ENCODE results near the gene ADCY1. TPM values are rescaled to one million over a fixed set of nuclear protein-coding genes. Genes with fewer than 3 reads are reported as not detected.

Gene ADCY1
- total RNA-seq, 2 experiments from 2014 or later: 0.02 to 0.07 TPM

DNA sequence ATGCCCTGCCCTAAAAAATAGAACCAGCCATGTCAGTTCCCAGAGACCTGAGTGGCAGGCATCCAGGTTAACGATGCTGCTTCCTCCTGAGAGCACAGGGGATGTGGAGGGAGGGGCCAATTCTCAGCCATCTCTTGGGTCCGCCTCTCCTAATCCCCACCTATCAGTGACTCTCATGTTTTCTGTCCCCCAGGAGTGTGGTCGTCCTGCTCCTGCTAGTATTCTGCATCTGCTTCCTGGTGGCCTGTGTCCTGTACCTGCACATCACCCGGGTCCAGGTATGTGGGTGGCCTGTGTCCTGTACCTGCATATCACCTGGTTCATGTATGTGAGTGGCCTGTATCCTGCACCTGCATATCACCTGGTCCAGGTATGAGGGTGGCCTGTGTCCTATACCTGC, 105.3 kb downstream of the ADCY1 start:
- H3K27ac Mint-ChIP-seq: no peak overlapping the region
- ChIA-PET POLR2A (no interaction called here), CTCF (no interaction called here)
- no peaks in the 10 kb centered on the region for H3K4me1 Mint-ChIP-seq (ENCODE audit: low read depth)
- TF ChIP-seq, protein P1, sequence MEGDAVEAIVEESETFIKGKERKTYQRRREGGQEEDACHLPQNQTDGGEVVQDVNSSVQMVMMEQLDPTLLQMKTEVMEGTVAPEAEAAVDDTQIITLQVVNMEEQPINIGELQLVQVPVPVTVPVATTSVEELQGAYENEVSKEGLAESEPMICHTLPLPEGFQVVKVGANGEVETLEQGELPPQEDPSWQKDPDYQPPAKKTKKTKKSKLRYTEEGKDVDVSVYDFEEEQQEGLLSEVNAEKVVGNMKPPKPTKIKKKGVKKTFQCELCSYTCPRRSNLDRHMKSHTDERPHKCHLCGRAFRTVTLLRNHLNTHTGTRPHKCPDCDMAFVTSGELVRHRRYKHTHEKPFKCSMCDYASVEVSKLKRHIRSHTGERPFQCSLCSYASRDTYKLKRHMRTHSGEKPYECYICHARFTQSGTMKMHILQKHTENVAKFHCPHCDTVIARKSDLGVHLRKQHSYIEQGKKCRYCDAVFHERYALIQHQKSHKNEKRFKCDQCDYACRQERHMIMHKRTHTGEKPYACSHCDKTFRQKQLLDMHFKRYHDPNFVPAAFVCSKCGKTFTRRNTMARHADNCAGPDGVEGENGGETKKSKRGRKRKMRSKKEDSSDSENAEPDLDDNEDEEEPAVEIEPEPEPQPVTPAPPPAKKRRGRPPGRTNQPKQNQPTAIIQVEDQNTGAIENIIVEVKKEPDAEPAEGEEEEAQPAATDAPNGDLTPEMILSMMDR (IDR thresholded peaks at IDR 0.05): no peak
- peaks cover 15% of the 10 kb centered on the region for H3K27me3 Mint-ChIP-seq
- DNase-seq (no peak), ATAC-seq (no peak)
- no peaks in the 10 kb centered on the region for H3K9me3 Mint-ChIP-seq
- H3K36me3 Mint-ChIP-seq (ENCODE audit: low read depth): no peaks in the 10 kb centered on the region
- H3K4me3 Mint-ChIP-seq: no peak overlapping the region
- intact Hi-C loops (cut with micrococcal nuclease): no loop called here

DNA sequence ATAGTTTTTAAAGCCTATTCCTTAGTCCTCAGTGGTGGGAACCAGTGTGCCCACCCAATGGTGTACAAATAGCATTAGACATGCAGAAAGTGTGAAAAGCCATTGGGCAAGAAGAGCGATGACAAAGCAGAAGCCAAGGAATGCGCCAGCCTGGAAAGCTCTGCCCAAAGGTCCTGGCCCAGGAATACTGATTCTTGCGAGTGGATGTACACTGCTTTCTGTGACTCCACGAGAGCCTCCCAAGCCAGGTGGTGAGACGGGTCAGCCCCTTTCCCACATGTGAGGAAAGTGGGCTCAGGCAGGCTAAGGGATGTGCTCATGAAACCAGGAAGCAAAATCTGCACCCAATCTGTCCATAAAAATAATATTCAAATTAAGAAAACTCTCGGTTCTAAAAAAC, 106.6 kb downstream of the ADCY1 start:
- TF ChIP-seq, protein P1 (IDR thresholded peaks at IDR 0.05): no peak
- intact Hi-C loops (cut with micrococcal nuclease): no loop called here
- ChIA-PET POLR2A (no interaction called here), CTCF (no interaction called here)
- ATAC-seq (no peak), DNase-seq (no peak)
- Mint-ChIP-seq H3K4me1 (ENCODE audit: low read depth) (no peaks in the 10 kb centered on the region), H3K27ac (no peak overlapping the region), H3K9me3 (no peaks in the 10 kb centered on the region), H3K27me3 (peaks cover 14% of the 10 kb centered on the region), H3K4me3 (no peak overlapping the region), H3K36me3 (ENCODE audit: low read depth) (no peaks in the 10 kb centered on the region)

DNA sequence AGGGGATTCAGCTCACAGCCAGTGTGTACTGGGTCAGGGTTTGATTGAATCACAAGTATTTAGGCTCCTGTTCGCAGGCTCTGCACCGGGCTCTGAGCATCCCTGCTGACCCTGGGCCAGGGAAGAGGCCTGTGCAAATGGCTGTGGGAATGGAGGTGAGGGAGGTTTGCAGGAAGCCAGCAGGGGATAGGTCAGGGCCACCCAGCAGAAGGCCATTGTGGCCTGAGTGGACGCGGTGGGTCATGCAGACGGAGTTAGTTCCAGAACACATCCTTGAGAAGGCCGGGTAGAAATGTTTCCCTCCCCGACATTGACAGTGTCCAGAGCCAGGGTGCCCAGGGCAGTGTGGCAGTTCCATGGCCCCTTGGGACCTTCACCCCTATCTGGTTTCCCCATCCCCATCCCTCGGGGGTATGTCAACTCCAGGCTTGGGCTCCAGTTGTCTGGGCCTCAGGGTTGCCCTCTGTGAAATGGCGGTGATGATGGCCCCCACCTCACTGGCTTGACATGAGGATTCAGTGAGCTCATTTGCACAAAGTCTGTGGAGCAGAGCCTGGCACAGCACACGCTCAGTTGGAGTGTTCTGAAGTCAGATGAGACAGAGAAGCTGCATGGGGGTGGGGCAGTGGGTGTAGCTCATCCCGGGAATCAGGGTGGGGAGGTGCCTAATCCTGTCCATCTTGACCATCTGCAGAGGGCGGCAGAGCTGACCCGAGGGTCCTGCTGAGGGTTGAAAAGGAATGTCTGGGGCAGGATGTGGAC, 107.6 kb downstream of the ADCY1 start:
- intact Hi-C loops (cut with micrococcal nuclease): no loop called here
- Mint-ChIP-seq H3K4me1 (ENCODE audit: low read depth) (no peaks in the 10 kb centered on the region), H3K9me3 (no peaks in the 10 kb centered on the region), H3K36me3 (ENCODE audit: low read depth) (no peaks in the 10 kb centered on the region), H3K27ac (no peak overlapping the region), H3K27me3 (peaks cover 7% of the 10 kb centered on the region), H3K4me3 (no peak overlapping the region)
- CTCF ChIA-PET: no interaction called here
- DNase-seq (no peak), ATAC-seq (no peak)
- TF ChIP-seq, protein P1 (IDR thresholded peaks at IDR 0.05): no peak
- POLR2A ChIA-PET: no interaction called here

DNA sequence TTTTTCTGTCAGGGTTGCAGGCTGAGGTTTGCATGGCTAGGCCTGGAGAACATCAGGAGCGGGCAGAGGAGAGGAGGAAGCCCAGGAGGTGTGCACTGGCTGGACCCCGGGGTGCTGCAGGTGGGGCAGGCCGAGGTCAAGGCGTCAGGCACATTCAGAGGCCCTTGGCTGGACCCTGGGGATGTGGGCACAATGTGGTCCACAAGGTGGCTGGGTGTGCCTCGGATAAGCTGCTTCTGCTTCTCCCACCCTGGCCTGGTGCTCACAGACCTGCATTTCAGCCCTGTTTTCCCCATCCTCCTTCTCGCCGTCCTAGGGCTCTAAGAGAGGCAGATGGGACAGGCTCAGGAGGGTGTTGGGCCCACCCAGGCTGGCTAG, 108.2 kb downstream of the ADCY1 start:
- ChIA-PET CTCF (no interaction called here), POLR2A (no interaction called here)
- Mint-ChIP-seq H3K9me3 (no peaks in the 10 kb centered on the region), H3K4me3 (no peak overlapping the region), H3K36me3 (ENCODE audit: low read depth) (no peaks in the 10 kb centered on the region), H3K4me1 (ENCODE audit: low read depth) (no peaks in the 10 kb centered on the region), H3K27me3 (peaks cover 7% of the 10 kb centered on the region), H3K27ac (no peak overlapping the region)
- ATAC-seq (no peak), DNase-seq (no peak)
- TF ChIP-seq, protein P1 (IDR thresholded peaks at IDR 0.05): no peak
- intact Hi-C loops (cut with micrococcal nuclease): no loop called here

DNA sequence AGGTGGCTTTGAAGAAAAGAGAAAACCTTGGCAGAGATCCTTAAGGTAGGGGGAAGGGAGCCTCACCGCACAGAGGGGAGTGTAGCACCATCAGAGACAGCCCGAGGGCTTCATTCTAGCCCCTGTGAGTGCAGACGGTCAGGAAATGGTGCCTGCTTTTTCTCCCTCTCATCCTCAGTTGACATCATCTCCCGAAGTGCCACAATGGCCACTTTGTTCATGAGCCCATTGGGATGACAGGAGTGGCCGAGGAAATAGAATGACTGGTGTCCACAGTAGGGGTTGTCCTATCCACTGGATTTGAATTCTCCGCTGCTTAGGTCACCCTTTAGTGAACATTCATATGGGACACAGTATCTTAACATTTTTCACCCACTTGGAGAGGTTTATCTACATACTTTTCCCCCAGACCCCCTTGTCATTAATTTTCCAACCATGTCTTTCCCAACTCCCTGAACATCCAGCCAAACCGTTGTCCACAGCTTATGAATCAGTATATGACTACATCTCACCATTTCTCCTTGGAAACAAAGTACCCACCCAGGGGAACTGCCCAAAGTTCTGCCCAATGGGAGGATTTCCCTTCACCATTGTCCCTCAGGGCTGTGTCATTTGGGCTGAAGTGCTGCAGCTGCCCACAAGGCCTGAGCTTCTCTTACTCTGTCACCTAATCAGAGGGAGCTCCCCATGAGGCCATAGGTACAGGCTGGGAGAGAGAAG, 108.8 kb downstream of the ADCY1 start:
- H3K4me1 Mint-ChIP-seq (ENCODE audit: low read depth): no peaks in the 10 kb centered on the region
- DNase-seq: no peak
- CTCF ChIA-PET: no interaction called here
- ATAC-seq: no peak
- POLR2A ChIA-PET: no interaction called here
- no peak overlapping the region for H3K27ac Mint-ChIP-seq
- peaks cover 7% of the 10 kb centered on the region for H3K27me3 Mint-ChIP-seq
- H3K36me3 Mint-ChIP-seq (ENCODE audit: low read depth): no peaks in the 10 kb centered on the region
- no peak overlapping the region for H3K4me3 Mint-ChIP-seq
- H3K9me3 Mint-ChIP-seq: no peaks in the 10 kb centered on the region
- TF ChIP-seq, protein P1 (IDR thresholded peaks at IDR 0.05): no peak
- intact Hi-C loops (cut with micrococcal nuclease): no loop called here
